ENCODE data around the gene C11orf91. TPM values are rescaled to one million over a fixed set of nuclear protein-coding genes. Genes with fewer than 3 reads are reported as not detected.
A peak's percentile ranks its signal among the peaks of the same experiment; 100 is the strongest.
"Not testable (repeated sequence)": the region's sequence is repeated elsewhere in the genome, so short reads cannot be mapped to it uniquely, and the experiment has no call there.

The C11orf91 gene
- total RNA-seq, 1 donor from 2014 or later, result not detected

DNA sequence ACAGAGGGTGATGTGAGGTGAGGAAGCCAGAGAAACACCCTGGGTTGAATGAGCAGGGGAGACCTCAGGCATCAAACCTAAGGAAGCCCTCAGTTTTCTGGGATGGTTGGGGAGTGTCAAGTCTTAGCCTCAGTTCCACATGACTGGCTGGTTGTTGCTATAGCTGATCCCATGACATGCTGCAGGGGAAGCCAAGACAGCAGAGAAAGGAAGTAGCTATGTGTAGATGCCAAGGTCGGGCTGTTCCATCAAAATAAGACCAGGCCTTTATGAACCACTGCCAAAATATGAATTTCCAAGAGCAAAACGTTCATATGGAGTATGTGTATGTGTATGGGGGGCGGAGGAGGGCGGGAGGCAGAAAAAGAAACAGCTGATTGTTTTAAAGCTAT, 24.0 kb upstream of the C11orf91 start:
- DNase-seq, result no peak
- intact Hi-C loops (cut with DNase I), result no loop called here
- peak; percentile 75 for ATAC-seq (ENCODE audit: poor library complexity)

DNA sequence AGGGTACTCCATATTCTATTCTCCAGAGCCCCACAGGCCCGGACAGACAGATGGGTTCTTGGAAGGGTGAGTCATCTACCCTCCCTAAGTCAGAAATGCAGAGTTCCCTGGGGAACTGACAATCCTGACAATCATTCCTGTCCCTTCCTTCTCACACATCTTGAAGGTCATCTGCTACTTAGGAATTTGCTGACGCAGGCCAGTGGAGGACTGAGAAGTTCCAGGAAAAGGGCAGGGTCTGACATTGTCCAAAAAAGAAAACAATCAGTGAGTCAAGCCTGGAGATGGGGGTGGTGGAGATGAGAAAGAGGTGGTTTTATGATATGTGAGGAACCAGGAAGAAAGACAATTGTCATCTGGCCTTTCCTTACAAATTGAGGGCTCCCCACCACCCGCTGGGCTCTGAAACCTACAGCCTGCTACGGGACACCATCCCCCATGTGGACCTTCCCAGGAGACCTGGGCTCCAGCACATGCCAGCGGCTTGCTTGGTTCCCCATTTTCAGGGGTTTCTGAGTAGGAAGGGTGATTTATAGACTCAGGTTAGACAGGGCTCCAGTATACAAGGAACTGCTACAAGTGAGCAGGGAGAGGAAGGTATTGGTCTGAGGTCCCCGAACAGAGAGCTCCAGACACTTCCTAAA, 22.7 kb upstream of the C11orf91 start:
- intact Hi-C loops (cut with DNase I), result no loop called here
- DNase-seq (no peak), ATAC-seq (ENCODE audit: poor library complexity) (peak; percentile 56)

DNA sequence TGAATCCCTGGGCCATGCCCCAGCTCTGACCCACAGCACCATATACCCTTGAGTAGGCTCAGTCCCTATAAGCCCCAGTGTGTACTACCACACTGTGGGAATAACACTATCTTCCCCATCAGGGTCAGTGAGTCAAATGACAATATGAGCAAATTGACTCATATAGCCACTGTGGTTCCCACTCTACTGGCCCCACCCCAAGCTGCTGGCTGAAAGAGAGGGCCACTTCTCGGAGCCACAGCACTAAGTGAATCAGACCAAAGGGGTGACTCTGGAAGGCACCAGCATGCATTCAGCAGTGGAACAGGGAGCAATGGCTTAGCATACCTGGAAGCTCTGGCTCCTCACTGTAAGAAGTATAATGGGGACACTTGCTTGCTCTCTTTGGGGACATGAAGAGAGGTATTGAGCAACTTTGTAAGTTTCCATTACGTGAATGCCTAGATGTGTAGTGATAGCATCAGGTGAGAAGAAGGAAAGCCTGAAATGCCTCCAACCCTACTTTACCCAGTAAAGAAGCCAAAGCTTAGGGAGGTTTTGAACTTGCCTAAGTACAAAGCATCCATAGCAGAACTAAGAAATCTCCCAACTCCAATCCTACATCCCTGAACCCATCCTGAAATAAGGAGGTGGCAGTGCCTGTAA, 22.1 kb upstream of the C11orf91 start:
- ATAC-seq (ENCODE audit: poor library complexity) (peak; percentile 7), DNase-seq (no peak)
- intact Hi-C loops (cut with DNase I), result no loop called here

DNA sequence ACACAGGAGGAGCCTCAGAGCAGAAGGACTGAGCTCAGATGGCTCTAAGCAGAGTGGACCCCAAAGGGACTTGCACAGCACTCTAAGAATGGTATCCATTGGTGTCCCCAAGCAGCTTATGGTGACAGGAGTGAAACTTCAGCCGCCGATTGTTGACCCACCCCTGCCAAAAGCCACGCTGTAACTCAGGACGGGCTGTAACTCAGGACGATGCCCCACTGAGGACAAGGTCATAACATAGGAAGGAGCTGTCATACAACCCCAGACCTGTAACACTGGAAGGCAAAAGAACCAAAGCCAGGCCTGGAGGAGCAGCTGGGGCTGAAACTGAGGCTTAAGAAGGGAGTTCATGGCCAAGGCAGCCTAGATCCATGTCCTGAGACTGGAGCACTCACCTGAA, 21.4 kb upstream of the C11orf91 start:
- ATAC-seq (ENCODE audit: poor library complexity) (peak; percentile 11), DNase-seq (no peak)
- intact Hi-C loops (cut with DNase I), result no loop called here

DNA sequence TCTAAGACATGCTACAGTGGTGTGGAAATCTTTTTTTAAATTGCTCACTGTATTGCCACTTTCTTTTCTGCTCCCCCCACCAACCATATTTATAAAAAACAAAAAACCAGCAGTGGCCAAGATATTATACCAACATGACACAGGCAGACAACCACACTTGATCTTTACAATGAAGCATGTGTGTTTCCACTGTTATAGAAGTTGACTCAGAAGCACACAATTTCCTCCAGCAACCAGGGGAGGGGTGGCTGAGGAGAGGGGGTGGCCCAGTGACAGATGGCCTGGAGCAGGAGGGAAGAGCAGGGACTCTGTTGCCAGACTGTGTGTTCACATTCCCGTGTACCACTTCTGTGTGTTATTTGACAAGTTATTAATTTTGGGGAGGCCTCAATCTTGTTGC, 20.8 kb upstream of the C11orf91 start:
- no peak for ATAC-seq (ENCODE audit: poor library complexity)
- intact Hi-C loops (cut with DNase I), result no loop called here
- no peak for DNase-seq

DNA sequence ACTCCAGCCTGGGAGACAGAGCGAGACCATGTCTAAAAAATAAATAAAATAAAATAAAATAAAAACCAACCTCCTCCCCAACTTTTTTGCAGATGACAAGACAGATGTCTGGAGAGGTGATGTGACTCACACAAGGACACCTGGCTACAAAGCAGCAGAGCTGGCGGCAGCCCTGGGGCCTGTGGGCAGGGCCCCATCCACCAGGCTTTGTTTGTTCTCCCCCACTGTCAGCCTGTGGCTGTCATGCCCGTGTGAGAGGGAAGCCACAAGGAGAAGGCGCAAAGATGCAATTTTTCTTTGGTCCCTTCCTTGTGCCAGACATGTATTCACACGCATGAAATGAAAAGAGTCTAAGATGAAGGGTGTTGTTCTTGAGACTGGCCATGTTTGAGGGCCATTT, 19.0 kb upstream of the C11orf91 start:
- intact Hi-C loops (cut with DNase I), result no loop called here
- DNase-seq (no peak), ATAC-seq (ENCODE audit: poor library complexity) (no peak)

DNA sequence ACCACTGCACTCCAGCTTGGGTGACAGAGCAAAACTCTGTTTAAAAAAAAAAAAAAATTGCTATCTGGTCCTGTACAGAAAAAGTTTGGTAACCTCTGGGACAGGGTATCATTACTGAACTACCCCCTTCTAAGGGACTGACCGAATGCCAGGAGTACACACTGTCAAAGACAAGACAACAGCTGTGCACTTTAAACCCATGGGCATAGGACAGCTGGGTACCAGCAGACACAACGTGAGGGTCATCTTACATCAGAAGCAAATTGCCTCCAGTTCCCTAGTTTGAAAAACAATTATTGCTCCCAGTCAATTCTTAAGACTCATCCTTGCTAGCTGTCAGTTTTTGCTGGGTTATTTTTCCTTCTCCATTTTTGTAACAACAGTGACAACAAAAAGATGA, 17.8 kb upstream of the C11orf91 start:
- ATAC-seq (ENCODE audit: poor library complexity) (no peak), DNase-seq (no peak)
- intact Hi-C loops (cut with DNase I), result no loop called here

DNA sequence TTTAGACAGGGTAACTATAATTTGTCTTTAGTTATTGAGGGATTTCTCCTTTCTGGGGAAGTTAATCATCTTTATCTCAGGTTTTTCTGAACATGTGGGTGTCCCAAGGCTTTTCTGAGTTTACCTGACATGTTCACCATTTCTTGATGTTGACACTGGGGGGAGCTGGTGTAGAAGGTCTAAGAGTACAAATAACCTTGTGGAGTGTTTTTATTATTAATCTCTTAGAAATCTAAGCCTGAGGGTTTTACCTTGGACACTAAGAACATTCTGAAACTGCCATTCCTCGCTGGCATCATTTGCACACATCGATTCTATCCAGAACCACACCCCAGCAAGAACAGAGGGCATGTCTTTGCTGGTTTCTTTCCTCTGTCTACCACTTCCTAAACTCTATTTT, 15.6 kb upstream of the C11orf91 start:
- DNase-seq (no peak), ATAC-seq (ENCODE audit: poor library complexity) (peak; percentile 43)
- intact Hi-C loops (cut with DNase I), result no loop called here

DNA sequence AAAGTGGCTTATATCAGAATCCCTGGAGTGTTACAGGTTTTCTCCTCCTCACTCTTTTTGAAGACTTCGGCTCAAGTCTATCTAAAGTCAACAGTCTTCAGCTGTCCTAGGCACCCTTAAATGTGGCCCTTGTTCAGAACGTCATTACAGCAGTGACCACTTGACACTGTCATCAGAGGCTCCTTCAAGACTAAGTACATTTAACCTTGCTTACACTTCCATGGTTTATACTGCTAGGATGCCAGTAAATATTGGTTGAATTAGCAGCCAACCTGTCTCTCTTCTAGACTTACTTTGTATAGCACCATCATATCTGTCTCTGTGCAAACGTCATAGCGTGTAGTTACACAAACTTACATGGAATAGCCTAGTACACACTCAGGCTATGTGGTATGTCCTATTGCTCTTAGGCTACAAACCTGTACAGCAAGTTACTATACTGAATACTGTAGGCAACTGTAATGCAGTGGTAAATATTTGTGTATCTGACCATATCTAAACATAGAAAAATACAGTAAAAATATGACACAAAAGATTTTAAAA, 13.3 kb upstream of the C11orf91 start:
- ATAC-seq (ENCODE audit: poor library complexity) (peak; percentile 29), DNase-seq (no peak)
- intact Hi-C loops (cut with DNase I), result no loop called here

DNA sequence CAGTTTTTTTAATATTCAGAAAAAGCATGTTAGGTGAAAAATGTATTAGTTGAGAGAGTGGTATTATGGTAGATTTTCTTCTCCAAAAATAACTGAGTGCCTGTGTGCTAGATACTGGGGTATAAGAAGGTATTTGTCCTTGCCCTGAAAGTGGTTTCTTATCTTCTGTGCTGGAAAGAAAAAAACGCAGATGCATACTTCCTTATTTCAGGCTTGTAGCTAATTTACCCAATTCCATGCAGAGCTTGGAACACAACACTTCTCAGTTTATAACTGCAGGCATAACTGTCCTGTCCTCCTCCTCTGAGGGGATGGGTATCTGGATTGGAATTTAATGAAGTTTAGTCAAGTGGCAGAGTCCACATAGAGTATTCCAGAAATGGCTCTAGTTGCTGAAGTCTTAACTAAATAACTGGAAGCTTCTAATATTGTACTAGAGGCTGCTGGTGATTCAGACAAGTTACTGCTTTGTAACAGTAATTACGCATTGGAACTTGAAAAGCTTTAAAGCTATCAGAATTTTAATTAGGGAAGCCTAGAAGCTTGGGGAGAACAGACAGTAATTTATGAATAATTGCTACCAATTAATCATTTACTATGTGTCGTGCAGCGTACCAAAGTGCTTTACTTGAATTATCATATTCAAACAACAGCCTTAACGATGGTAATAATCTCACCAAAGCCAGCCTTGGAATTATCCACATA, 12.7 kb upstream of the C11orf91 start:
- intact Hi-C loops (cut with DNase I), result no loop called here
- DNase-seq (no peak), ATAC-seq (ENCODE audit: poor library complexity) (peak; percentile 16)

DNA sequence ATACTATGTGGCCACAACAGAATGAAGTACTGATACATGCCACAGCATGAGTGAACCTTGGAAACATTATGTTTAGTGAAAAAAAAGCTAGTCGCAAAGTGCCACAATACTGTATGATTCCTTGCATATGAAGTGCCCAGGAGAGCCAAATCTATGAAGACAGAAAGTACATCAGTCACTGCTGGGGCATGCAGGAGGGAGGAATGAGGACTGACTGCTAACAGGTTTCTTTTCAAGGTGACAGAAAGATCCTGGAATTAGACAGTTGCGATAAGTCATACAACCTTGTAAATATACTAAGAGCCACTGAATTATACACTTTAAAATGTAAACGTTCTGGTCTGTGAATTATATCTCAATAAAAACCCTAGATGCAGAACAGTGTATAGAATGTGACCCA, 11.8 kb upstream of the C11orf91 start:
- no peak for DNase-seq
- ATAC-seq (ENCODE audit: poor library complexity), result no peak
- intact Hi-C loops (cut with DNase I), result no loop called here

DNA sequence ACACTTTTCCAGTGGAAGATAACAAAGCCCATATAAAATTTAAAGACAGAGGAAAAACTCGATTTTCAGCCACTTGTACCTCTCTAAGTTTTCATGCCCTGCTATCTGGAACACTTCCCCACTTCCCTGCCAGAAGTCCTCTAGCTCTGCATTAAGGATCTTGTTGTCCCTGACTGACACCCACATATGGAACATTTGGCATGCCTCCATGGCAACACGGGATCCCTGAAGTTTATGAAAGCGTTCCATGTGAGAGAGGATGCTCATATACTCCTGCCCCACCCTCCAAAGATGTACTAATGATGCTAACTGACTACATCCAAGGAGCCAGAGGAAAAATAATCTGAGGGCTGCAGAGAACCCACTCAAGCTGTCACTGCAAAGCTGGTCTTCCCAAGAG, 8.8 kb upstream of the C11orf91 start:
- no peak for DNase-seq
- no peak for ATAC-seq (ENCODE audit: poor library complexity)
- intact Hi-C loops (cut with DNase I), result no loop called here

DNA sequence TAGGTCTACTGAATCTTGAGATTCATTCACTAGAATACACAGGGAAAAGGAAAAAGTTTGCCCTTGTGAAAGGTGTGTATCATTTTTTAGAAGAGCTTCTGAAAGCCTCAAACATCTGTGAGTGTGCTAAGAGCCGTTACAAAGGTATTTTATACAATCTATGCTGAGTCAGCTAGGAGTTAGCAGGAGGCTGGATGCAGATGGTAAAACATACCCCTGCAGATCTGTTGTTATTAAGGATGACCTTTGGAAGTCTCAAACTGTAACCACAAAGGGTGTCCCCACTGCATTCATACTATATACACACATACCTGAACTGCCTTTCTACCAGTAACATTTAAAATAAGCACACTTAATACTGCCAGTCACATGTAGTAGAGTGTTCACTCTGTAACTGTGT, 8.4 kb upstream of the C11orf91 start:
- intact Hi-C loops (cut with DNase I), result no loop called here
- DNase-seq, result no peak
- ATAC-seq (ENCODE audit: poor library complexity), result no peak

DNA sequence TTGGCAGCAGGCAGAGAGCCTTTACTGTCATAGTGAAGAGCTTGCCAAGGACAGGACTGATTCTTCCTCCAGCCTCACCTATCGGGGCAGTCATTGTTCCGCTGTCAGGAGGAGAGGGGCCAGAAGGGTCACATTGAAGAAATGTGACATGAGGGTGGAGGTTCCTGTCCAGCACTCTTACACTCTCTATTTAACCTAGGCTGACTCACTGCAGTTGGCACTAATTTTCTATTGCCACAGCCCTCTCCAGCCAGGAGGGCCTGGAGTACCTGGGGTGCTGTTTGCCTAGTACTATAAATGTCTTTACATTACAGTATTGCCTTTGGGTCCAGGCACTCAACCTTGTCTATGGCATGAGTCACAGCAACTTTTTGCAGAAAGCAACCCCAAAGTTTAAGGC, 7.2 kb upstream of the C11orf91 start:
- intact Hi-C loops (cut with DNase I); DNase-seq: not testable (repeated sequence)
- ATAC-seq (ENCODE audit: poor library complexity), result peak; percentile 47

DNA sequence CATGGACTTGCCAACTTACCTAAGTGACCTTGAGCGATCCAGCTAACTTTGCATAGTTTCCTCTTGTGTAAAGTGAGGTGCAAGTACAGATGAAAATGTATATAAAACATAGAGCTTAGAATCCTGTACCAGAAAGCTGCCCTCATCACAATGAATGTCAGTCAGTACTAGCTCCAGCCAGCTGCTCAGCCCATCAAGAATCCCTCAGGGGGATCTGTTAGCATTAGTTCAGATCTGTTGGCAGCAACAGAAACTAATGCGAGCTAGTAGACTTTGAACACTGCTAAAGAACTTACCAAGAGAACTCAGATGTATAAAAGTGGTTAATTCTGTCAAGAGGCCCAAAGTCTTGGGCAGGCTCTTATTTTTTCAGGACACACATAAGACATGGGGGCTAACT, 6.3 kb upstream of the C11orf91 start:
- ATAC-seq (ENCODE audit: poor library complexity), result no peak
- DNase-seq, result no peak
- intact Hi-C loops (cut with DNase I), result no loop called here

DNA sequence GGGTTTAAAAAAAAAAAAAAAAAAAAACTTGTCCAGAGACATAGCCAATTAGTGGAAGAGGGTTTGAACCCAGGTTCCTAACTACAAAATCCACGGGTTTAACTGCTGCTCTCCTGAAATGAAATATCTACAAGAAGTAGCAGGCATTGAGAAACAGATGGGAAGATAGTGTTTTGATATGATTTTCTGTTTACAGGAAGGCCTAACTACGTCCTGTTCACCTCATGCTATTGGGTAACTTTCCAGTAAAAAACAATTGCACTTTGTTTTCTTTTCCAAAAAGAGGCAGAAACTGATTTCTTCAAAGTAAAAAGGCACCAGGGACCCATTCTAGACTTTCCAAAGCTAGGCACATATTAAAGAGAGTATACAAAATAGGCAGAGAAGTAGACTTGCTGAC, 5.9 kb upstream of the C11orf91 start:
- DNase-seq (no peak), ATAC-seq (ENCODE audit: poor library complexity) (no peak)
- intact Hi-C loops (cut with DNase I), result no loop called here

DNA sequence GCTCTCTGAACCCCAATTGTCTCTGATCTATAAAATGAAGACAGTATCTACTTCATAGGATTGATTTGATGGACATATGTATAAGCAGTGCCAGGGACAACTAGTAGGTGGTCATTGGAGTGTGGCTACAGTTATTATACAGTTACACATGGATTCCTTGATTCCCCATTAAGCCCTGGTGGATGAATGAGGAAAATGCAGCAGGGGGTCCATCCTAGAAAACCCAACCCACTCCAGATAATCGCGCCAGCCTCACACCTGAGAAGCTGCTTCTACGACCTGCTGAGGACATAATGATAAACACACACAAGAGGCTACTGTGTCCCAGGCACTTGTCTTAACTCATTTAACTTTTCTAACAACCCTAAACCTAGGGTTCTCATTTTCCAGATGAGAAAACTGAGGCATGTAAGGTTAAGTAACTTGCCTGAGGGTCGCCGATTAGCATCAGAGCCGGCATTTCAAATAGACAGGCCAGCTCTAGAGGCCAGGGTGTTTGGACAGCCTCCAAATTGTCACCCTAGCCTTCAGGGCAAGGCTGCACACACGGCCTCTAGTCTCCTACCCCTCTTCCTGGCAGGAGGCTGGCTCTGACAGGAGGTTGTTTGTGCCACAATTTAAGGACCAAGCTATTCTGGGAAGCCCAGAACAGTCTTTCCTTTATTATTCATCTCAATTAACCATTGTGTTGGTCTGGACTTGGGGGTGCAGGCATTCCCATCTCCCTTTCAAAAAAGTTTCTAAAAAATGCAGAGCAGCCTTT, 3.8 kb upstream of the C11orf91 start:
- ATAC-seq (ENCODE audit: poor library complexity) (no peak), DNase-seq (no peak)
- intact Hi-C loops (cut with DNase I), result no loop called here

DNA sequence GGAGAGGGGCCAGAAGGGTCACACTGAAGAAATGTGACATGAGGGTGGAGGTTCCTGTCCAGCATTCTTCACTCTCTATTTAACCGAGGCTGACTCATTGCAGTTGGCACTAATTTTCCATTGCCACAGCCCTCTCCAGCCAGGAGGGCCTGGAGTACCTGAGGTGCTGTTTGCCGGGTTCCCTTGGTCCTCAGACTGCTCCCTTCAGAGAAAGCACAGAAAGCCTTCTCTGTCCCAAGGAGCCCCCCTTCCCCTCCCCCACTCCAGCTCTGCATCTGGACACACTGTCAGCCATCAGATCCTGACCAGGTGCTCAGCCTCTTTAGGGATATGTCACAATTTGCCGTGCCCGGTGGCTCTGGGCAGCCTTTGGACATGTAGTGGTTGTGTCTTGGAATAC, 3.2 kb upstream of the C11orf91 start:
- no peak for ATAC-seq (ENCODE audit: poor library complexity)
- no peak for DNase-seq

DNA sequence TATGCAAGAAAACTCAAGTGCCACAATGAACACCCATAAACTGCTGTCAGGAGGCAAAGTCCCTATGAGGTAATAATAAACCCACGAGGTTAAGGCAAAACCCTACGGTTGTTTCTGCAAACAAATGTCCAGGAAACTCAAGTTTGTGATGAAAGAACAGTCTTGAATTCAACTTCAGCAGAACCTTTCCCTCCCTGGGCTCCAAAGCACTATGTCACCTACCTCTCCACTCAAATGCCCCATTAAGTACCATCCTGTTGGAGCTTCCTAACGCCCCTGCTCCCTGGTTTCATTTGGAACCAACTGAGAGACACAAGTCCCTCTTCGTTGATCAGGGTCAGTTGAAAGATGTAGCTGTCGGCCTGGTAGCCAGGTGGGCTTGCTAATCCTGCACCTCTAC, 2.6 kb upstream of the C11orf91 start:
- ATAC-seq (ENCODE audit: poor library complexity) (no peak), DNase-seq (no peak)
- intact Hi-C loops (cut with DNase I), result no loop called here

More for the DNA sequence above, 3.2 kb upstream of the C11orf91 start:
- intact Hi-C loops (cut with DNase I), result no loop called here

Data from Right ventricle myocardium superior (tissue), 1 donor.